ENCODE data around the gene BBLN. TPM values are rescaled to one million over a fixed set of nuclear protein-coding genes. Genes with fewer than 3 reads are reported as not detected.

Gene BBLN
- polyA plus RNA-seq, 1 donor = 39.7 TPM

GRCh38 chr9:128164307-128164885 is 4.3 kb downstream of the BBLN start:
- no CpG with 5 or more reads among the region's 14 CpGs for WGBS (ENCODE audit: insufficient coverage, low lambda C conversion rate)
- Histone ChIP-seq H3K4me3 (ENCODE audit: low read length) (no peak overlapping the region), H3K27me3 (ENCODE audit: control insufficient read depth, insufficient read depth, low read length) (no peaks in the 10 kb centered on the region), H3K36me3 (ENCODE audit: control insufficient read depth, insufficient read depth, low read length) (peaks cover 66% of the 10 kb centered on the region), H3K9me3 (ENCODE audit: control insufficient read depth, low read depth, low read length) (no peaks in the 10 kb centered on the region), H3K4me1 (ENCODE audit: control insufficient read depth, insufficient read depth, low read length) (peaks cover 7% of the 10 kb centered on the region), H3K27ac (ENCODE audit: low read length) (no peak overlapping the region)
- no peak for DNase-seq

- DNase-seq = no peak
- no peaks in the 10 kb centered on the region for H3K27me3 ChIP-seq (ENCODE audit: control insufficient read depth, insufficient read depth, low read length)
- no peak overlapping the region for H3K4me3 ChIP-seq (ENCODE audit: low read length)
- no peaks in the 10 kb centered on the region for H3K4me1 ChIP-seq (ENCODE audit: control insufficient read depth, insufficient read depth, low read length)
- no CpG with 5 or more reads among the region's 18 CpGs for WGBS (ENCODE audit: insufficient coverage, low lambda C conversion rate)
- no peaks in the 10 kb centered on the region for H3K9me3 ChIP-seq (ENCODE audit: control insufficient read depth, low read depth, low read length)
- peaks cover 78% of the 10 kb centered on the region for H3K36me3 ChIP-seq (ENCODE audit: control insufficient read depth, insufficient read depth, low read length)
- H3K27ac ChIP-seq (ENCODE audit: low read length) = no peak overlapping the region
These were observed 6.1 kb downstream of the BBLN start for GRCh38 chr9:128166169-128166568.

- Histone ChIP-seq H3K9me3 (ENCODE audit: control insufficient read depth, low read depth, low read length) (no peaks in the 10 kb centered on the region), H3K27ac (ENCODE audit: low read length) (no peak overlapping the region), H3K4me1 (ENCODE audit: control insufficient read depth, insufficient read depth, low read length) (no peaks in the 10 kb centered on the region), H3K4me3 (ENCODE audit: low read length) (no peak overlapping the region), H3K36me3 (ENCODE audit: control insufficient read depth, insufficient read depth, low read length) (peaks cover 76% of the 10 kb centered on the region), H3K27me3 (ENCODE audit: control insufficient read depth, insufficient read depth, low read length) (no peaks in the 10 kb centered on the region)
- DNase-seq = no peak
- 80% methylated on average over 1 of the region's 4 CpGs for WGBS (ENCODE audit: insufficient coverage, low lambda C conversion rate)
These were observed 7.1 kb downstream of the BBLN start for GRCh38 chr9:128167209-128167608.

GRCh38 chr9:128168731-128169308 is 8.8 kb downstream of the BBLN start:
- Histone ChIP-seq H3K36me3 (ENCODE audit: control insufficient read depth, insufficient read depth, low read length) (peaks cover 66% of the 10 kb centered on the region), H3K9me3 (ENCODE audit: control insufficient read depth, low read depth, low read length) (no peaks in the 10 kb centered on the region), H3K4me3 (ENCODE audit: low read length) (no peak overlapping the region), H3K4me1 (ENCODE audit: control insufficient read depth, insufficient read depth, low read length) (no peaks in the 10 kb centered on the region), H3K27ac (ENCODE audit: low read length) (no peak overlapping the region), H3K27me3 (ENCODE audit: control insufficient read depth, insufficient read depth, low read length) (no peaks in the 10 kb centered on the region)
- no peak for DNase-seq
- 83% methylated on average over 1 of the region's 8 CpGs for WGBS (ENCODE audit: insufficient coverage, low lambda C conversion rate)

- DNase-seq = no peak
- no peaks in the 10 kb centered on the region for H3K27me3 ChIP-seq (ENCODE audit: control insufficient read depth, insufficient read depth, low read length)
- H3K4me3 ChIP-seq (ENCODE audit: low read length) = no peak overlapping the region
- WGBS (ENCODE audit: insufficient coverage, low lambda C conversion rate) = no CpG with 5 or more reads among the region's 8 CpGs
- H3K4me1 ChIP-seq (ENCODE audit: control insufficient read depth, insufficient read depth, low read length) = no peaks in the 10 kb centered on the region
- H3K27ac ChIP-seq (ENCODE audit: low read length) = no peak overlapping the region
- H3K9me3 ChIP-seq (ENCODE audit: control insufficient read depth, low read depth, low read length) = no peaks in the 10 kb centered on the region
- peaks cover 66% of the 10 kb centered on the region for H3K36me3 ChIP-seq (ENCODE audit: control insufficient read depth, insufficient read depth, low read length)
These were observed 9.4 kb downstream of the BBLN start for GRCh38 chr9:128169492-128169891.

GRCh38 chr9:128169925-128170324 is 9.9 kb downstream of the BBLN start:
- no CpG with 5 or more reads among the region's 8 CpGs for WGBS (ENCODE audit: insufficient coverage, low lambda C conversion rate)
- Histone ChIP-seq H3K36me3 (ENCODE audit: control insufficient read depth, insufficient read depth, low read length) (peaks cover 67% of the 10 kb centered on the region), H3K9me3 (ENCODE audit: control insufficient read depth, low read depth, low read length) (no peaks in the 10 kb centered on the region), H3K4me1 (ENCODE audit: control insufficient read depth, insufficient read depth, low read length) (no peaks in the 10 kb centered on the region), H3K27ac (ENCODE audit: low read length) (no peak overlapping the region), H3K4me3 (ENCODE audit: low read length) (no peak overlapping the region), H3K27me3 (ENCODE audit: control insufficient read depth, insufficient read depth, low read length) (no peaks in the 10 kb centered on the region)
- no peak for DNase-seq

- Histone ChIP-seq H3K36me3 (ENCODE audit: control insufficient read depth, insufficient read depth, low read length) (peaks cover 70% of the 10 kb centered on the region), H3K27me3 (ENCODE audit: control insufficient read depth, insufficient read depth, low read length) (no peaks in the 10 kb centered on the region), H3K27ac (ENCODE audit: low read length) (no peak overlapping the region), H3K4me3 (ENCODE audit: low read length) (no peak overlapping the region), H3K4me1 (ENCODE audit: control insufficient read depth, insufficient read depth, low read length) (no peaks in the 10 kb centered on the region), H3K9me3 (ENCODE audit: control insufficient read depth, low read depth, low read length) (peaks cover 5% of the 10 kb centered on the region)
- DNase-seq = no peak
- no CpG with 5 or more reads among the region's 4 CpGs for WGBS (ENCODE audit: insufficient coverage, low lambda C conversion rate)
These were observed 14.0 kb downstream of the BBLN start for GRCh38 chr9:128174062-128174461.

GRCh38 chr9:128175102-128175563 is 15.1 kb downstream of the BBLN start:
- peaks cover 70% of the 10 kb centered on the region for H3K36me3 ChIP-seq (ENCODE audit: control insufficient read depth, insufficient read depth, low read length)
- H3K27ac ChIP-seq (ENCODE audit: low read length) = no peak overlapping the region
- H3K4me1 ChIP-seq (ENCODE audit: control insufficient read depth, insufficient read depth, low read length) = no peaks in the 10 kb centered on the region
- 92% methylated on average over 5 of the region's 8 CpGs for WGBS (ENCODE audit: insufficient coverage, low lambda C conversion rate)
- H3K9me3 ChIP-seq (ENCODE audit: control insufficient read depth, low read depth, low read length) = peaks cover 10% of the 10 kb centered on the region
- no peak overlapping the region for H3K4me3 ChIP-seq (ENCODE audit: low read length)
- H3K27me3 ChIP-seq (ENCODE audit: control insufficient read depth, insufficient read depth, low read length) = no peaks in the 10 kb centered on the region
- DNase-seq = no peak

- Histone ChIP-seq H3K27me3 (ENCODE audit: control insufficient read depth, insufficient read depth, low read length) (no peaks in the 10 kb centered on the region), H3K9me3 (ENCODE audit: control insufficient read depth, low read depth, low read length) (peaks cover 10% of the 10 kb centered on the region), H3K36me3 (ENCODE audit: control insufficient read depth, insufficient read depth, low read length) (peaks cover 76% of the 10 kb centered on the region), H3K4me1 (ENCODE audit: control insufficient read depth, insufficient read depth, low read length) (no peaks in the 10 kb centered on the region), H3K27ac (ENCODE audit: low read length) (no peak overlapping the region), H3K4me3 (ENCODE audit: low read length) (no peak overlapping the region)
- WGBS (ENCODE audit: insufficient coverage, low lambda C conversion rate) = no CpG with 5 or more reads among the region's 2 CpGs
- no peak for DNase-seq
These were observed 15.7 kb downstream of the BBLN start for GRCh38 chr9:128175726-128176125.

- no peaks in the 10 kb centered on the region for H3K27me3 ChIP-seq (ENCODE audit: control insufficient read depth, insufficient read depth, low read length)
- no peak overlapping the region for H3K4me3 ChIP-seq (ENCODE audit: low read length)
- no peak overlapping the region for H3K27ac ChIP-seq (ENCODE audit: low read length)
- no peak for DNase-seq
- no CpG with 5 or more reads among the region's 11 CpGs for WGBS (ENCODE audit: insufficient coverage, low lambda C conversion rate)
- no peaks in the 10 kb centered on the region for H3K4me1 ChIP-seq (ENCODE audit: control insufficient read depth, insufficient read depth, low read length)
- peaks cover 10% of the 10 kb centered on the region for H3K9me3 ChIP-seq (ENCODE audit: control insufficient read depth, low read depth, low read length)
- peaks cover 78% of the 10 kb centered on the region for H3K36me3 ChIP-seq (ENCODE audit: control insufficient read depth, insufficient read depth, low read length)
These were observed 18.9 kb downstream of the BBLN start for GRCh38 chr9:128178806-128179431.
